ENCODE data around the gene MAST4.

MAST4 gene

DNA sequence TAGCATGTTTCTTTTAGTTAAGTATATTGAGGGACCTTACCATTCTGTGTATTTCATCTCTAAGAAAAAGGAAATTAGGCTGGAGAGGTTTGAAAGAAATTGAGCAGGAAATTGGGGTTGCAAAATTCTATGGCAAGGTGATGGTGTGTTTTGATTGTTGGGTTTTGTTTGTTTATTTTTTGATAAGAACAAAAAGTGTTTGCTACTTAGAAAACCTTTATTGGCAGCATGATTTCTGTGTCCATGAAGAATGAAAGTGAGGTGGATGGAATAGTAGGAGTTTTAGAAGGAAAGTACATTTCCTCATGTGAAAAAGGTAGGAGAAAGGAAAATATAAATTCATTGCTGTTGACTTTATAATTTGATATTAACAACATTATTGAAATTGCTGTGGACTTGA, 433.3 kb downstream of the MAST4 start:
- no peak for DNase-seq

DNA sequence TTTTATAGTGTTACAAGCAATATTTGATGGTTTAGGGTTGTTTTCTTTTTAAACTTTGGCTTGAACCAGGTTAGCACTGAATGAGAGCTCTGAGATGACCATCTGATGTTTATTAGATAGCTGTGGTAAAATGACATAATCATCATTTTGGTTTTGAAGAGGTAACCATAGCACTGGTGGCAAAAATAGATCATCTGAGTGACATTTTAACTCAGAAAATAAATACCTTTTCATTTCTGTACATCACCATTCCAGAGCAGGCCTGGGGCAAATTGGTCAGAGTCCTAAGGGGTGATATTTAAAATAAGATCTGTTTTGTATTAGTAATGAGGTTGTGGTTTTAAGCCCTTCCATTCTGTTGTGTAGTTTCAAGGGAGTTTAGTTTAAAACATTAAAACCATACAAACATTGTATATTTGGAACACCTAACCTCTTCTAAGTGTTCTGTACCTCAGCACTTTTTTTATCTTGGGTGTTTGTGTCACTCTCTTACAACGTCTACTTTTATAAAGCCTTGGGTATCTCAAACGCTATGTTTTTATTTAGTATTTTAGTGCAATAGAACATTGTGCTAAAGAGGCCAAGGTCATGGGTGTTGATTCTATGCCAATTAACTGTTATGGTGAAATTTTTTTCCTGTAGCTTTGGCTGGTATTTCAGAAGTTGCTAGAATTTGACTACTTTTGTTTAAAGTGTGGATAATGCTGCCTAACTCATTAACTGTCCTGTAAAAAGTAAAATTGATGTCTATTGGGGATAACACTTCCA, 434.3 kb downstream of the MAST4 start:
- no peak for DNase-seq

DNA sequence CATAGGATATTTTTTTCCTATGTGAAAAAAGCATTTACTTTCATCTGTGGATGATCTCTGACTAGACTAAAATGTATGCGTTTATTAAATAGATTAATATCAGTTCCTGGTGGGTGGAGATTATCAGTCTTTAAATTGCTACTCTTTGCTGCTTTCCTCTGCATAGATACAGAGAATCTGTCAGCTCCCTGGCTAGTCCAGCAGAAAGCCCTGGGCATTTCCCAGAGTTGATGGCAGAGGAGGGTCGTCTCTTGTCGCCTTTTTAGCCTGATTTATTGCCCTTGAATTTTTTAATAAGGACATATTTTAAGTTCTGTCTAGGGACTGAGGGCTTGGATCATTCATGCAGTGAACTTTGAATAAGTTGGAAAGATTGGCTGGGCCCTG, 434.9 kb downstream of the MAST4 start:
- no peak for DNase-seq

DNA sequence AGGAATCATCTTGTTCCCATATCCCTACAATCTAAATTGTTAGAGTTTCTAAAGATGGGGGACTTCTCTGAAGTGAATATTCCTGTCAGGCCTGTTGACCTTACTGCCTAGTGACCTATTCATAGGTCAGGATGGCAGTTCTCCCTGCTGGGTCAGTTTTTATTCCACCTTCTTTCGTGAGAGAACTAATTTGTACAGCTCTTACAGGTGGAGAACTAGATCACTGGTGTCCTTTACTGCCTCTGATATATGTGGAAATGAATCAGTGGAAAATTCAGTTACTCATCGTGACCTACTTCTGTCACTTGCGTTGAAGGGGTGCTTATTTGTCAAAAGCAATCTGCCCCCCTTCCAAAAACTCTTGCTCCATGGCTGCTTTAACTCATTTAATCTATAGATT, 435.5 kb downstream of the MAST4 start:
- DNase-seq = no peak

DNA sequence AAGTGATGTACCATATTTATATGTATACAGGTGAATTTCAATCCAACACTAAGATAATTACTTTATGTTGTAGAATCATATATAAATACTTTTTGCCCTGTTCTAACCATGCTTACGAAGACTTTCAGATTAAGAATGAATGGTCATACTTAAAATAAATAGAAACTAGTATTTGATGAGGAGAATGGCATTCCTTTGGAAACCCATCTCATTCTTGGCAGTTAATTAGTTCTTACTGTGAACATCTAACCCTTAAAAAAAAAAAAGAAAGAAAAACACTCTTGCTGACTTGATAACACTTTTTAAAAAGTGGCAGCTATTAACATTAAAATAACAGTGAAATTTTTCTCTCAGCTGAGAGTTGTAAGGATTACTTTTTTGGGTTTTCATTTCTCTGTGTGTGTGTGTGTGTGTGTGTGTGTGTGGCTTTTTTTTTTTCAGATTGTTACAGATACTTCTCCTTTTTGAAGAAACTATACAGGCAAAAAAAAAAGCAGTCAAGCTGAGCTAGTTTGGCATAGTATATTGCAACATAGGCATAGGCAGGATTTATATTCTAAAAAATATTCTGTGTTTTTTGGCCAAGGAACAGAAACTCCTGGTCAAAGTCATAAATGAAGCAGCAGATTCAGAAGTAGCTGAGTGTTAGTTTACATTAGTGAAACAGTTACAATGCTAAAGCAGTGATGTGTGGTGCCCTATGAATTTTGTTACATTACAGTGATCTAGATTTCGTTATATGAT, 436.9 kb downstream of the MAST4 start:
- DNase-seq = no peak

DNA sequence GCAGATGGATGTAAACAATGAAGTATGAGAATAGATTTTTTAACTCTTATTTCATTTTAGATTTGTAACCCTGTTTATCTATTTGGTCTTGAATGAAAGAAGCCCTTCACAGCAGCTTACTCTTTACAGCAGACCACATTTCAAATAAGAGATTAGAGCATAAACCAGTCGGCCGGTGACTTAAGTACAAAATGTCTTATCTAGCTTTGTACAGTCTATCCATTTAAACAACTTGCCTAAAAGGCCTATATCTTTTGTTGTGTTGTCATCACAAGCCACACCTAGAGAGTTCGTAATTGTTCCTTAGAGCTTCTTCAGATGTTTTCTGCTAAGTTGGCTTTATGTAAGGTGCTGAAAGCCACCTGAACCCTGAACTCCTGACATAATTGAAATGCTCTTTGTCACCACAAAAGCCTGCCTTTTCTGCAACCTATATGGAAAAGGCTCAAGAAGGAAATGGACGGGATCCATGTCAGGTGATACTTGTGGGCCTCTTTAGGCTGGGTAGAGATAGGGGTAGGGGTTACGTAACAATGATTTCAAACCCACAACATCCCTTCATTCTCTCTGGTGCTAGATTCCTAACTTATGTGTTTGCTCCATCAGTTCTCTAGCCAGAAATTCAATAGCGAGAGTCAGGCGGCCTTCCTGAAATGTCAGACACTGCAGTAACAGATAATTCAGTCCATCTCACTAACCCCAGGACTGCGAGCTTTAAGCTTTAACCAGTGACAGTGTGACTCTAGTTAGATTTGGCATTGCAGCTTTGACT, 437.9 kb downstream of the MAST4 start:
- no peak for DNase-seq

DNA sequence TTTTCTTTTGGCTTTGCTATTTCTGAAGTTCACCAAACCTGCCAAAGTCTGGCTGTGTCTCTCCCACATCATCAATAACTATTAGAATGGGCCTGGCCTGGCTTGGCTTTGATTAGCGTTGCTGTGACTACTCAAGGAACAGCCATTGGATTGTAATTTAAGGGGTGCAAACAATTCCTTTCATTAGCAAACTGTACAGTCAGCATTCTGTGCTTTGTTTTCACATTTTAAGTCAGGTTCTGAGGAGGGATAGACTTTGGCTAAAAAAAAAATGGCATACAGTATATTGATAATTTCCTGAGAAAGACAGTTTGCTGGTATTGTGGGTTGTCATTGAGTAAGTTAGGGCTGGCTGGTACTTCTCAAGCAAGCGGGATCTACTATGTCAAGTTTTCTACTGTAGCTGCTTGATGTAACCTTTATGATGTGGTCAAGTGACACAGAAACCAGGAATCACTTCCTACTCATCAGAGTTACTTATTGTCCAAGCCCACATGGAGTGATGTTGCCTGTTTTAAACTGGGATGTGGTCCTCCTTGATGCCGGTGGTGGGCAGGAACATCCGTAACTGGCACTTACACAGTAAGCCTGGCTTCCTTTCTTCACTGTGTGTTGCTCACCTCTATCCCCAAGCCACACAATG, 439.0 kb downstream of the MAST4 start:
- no peak for DNase-seq

DNA sequence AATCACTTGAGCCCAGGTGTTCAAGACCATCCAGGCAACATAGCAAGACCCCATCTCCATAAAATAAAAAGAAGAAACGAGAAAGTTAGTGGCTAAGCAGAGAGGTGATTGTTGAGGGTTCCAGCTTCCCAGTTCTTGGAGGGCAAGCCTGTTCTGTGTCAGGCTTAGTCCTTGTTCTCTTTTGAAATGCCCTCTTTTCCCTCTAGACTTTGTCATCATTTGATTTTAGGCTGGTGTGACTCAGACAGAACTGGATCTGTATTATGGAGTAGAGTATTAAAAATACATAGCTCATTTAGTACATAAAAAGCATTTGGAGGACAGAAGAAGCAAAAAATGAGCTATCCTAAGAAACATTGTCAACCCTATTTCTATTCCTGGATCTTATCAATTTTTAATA, 441.0 kb downstream of the MAST4 start:
- no peak for DNase-seq

DNA sequence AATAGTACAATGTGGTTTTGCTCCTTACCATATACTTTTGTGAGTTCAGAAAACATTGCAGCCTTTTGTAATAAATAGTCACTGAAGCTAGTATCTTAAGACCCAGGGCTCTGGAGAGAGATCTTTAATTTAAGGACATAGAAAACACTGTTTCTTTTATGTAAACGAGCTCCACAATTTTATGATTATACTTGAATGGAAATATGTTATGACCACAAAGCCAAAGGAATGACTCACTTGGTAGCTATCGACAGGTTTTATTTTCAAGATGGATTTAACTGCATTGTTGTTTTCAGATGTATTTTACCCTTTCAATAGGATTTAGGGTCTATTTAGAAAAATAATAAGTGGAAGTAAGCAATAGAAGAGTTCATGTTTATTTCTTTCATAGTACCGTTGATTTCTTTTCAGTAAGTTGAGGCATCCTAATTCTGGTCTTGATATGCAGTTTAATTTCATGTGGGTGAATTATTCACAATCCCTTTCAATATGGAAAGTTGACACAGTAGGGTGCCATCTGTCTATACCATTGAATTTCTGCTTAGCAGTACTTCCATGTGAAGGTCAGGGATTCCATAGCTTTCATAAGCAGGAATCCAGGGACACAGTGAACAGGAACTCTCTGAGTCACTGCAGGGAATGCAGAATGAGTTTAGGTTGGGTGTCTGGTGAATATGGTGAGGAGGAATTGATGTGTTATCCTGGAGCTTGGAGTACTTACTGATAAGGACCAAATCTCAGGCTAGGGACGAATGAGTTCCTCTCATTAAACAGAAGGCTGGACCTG, 442.8 kb downstream of the MAST4 start:
- DNase-seq = no peak

DNA sequence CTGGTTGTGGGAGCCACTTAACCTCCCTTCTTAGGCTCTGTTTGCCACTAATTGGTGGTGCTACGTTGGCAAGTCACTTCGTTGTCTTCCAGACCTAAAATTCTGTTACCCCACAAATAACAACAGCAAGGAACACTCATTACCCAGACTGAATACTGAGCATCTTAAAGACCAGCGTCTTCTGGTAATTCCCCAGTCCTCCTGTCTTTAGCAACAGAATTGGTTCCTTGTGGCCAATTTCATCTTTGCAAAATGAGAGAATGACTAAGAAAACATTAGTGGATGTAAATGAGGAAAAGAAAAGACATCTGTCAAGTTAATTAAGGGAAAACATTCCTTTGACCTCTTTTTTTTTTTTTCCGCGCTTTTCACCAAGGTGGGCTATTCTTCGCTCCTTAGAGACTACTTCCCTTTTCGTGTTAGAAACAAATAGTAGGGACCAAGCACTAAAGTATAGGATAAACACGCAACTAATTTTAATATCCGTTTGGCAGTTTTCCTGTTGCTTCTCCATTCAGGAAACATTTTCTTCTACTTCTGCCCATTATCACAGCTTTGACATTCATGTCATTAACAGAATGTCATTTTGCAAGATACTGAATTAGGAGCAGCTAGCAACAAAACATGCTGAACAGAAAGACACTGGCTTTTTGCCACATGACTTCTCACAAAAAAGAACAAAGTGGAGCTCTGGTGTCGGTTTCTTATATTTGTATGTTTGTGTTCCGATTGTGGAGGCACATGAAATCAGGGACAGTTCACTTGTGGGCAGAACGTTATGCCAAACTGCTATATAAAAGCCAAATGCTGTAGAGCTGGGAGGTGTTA, 446.2 kb downstream of the MAST4 start:
- DNase-seq = no peak

DNA sequence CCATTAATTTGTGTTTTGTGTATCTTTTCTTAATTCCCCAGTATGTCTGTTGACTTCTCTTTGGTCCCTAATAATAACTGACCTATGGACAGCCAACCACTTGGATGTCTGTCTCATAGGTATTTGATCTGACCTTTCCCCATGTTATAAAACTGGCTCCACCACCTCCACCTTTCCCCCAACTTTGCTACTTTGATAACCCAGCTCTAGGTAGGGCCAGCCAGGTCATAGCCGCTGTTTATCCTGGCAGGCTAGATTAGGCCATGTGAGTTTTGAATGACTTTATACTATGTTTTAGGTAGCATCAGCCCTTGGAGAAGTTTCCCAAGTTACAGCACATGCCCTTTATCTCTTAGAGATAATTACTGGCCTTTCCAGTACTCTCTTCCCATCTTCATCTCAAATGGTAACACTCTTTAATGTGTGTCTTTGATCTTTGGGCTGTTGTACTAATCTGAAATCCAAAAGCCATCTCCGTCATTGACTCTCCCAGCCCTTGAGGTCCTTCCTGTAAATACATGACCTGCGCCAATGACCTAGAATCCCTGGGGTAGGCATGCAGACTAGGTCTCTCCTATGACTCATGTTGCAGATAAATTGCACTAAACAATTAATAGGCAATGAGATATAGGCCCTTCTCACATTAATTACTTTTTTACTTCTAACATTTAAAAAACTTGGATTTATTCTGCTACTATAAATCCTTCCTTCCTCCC, 447.8 kb downstream of the MAST4 start:
- DNase-seq = no peak

DNA sequence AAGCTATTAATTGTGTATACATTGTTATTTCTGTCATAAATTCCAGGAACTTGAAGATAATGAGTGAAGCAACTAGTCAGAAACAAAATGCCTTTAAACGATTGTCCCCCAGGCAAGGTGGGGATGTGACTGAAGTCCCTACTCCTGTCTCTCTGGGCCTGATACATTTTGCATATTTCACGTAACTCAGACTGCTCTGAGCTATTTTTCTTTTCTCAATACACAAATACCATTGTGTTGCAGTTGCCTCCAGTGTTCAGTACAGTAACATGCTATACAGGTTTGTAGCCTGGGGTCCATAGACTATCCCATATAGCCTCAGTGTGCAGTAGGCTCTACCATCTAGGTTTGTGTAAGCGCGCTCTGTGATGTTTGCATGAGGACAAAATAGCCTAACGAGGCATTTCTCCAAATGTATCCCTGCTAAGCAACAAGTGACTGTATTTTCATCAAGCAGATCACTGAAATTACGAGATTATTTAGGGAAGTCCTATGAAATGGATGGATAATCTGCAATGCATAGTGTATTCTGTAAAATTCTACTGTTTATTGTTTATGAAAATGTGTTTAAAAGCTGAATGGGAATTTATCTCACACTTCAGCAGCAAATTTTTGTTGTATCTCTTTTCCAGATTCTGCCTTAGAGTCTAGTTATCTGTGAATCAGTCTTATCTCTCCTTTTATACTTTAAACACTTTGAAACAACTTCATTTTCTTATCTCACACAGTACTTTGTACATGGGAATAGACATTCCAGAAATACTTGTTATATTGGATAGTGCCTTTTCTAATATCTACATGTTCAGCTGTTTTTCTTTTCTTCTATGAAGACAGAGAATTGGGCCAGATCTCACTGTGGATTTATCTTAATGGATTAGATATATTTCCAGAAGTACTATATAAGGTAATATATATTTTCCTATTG, 449.9 kb downstream of the MAST4 start:
- DNase-seq = no peak

DNA sequence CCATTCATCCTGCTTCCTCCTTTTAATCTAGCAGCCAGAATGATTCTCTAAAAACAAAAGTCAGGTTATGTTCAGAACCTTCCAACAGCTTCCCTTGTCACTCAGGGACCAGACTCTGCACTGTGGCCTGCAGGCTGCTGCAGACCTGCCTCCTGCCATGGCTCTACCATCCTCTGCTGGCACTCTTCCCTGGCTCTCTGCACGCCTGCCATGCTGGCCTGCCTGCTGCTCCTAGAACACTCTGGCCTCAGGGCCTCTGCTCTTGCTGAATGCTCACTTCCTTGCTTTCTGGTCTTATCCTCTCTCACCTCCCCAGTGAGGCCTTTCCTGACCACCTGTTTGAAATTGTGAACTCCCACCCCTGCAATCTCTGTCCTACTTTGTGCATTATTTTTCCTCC, 451.0 kb downstream of the MAST4 start:
- DNase-seq = no peak

DNA sequence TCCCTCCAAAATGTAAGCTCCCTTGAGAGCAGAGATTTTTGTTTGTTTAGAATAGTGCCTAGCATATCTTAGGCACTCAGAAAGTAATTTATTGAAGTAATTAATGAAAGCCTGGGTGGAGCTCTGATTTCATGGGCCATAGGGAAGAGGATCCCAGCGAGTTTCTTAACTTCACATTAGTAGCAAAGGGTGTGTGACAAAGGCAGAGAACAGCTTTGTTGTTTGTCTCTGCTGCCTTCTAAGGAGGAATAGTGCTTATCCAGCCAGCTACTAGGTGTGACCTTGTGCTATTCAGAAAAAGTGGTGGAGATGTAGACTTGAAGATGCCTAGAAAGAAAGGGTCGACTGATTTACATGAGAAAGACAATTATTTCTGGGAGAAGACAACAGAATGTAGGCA, 451.4 kb downstream of the MAST4 start:
- no peak for DNase-seq

DNA sequence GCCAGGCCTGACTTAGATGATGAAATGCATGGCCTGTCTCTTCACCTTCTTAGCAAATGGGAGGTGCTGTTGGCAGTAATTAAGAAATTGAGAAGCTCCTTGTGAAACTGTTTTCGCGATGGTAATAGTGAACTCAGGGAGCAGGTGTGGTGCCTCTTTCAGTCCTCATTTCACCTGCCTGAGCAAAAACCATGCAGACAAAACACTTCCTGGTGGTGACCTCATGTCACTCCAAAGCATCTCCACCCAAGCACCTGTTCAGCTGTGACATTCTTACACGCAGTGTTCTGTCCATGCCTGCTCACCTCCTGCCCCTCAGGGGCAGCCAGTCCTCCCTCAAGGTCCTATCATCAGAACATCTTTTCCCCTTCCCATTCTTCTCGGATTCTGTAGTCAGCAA, 453.9 kb downstream of the MAST4 start:
- DNase-seq = no peak

DNA sequence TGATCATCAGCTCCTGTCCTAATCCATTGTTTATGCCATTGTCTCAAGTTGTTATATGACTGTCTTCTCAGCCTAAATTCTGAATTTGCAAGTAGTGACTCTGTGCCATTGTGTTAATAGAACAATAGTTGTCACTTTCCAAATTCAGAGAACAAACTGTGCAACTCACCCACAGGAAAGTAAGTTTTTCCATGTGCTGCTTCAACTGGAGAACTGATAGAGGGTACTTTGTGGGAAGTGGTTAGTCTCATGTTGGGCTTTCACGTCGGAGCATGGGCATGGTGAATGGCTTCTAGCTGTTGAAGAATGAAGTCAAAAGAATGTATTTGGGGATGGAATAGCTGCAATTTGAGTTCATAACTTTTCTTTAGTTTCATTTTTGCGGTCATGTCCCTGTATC, 454.4 kb downstream of the MAST4 start:
- DNase-seq = no peak

DNA sequence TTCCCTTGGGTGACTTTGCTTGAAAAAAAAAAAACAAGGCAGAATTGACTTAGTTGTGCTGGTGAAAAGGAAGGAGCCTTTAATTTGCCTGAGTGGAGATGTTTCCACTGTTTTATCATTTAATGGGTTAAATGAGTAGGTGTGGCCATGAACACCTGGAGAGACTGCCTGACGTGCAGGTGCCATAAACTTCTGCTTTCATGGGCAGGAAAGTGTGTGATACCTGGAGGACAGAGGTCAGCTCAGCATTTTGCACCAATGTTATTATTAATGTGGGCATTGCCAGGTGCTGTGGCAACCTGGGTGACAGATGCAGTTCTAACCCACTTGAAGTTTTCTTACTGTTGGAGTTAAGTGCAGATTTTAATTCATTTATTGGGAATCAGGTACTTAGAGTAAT, 455.0 kb downstream of the MAST4 start:
- no peak for DNase-seq

DNA sequence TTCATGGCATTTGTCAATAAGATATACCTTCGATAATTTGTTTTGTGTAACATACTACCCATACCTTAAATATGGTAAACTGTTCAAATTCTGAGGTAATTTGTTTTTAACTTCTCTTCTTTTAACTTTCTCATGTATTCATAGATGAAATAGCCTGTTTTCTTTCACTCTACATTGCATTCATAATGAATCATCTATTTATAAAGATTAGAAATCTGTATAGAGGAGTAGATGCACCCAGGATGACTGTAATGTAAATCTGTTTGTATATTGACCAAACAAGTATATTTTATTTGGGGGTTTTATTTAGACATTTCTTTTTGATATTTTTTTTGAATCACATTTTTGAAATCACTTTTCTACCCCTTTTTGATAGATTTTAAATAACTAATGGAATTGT, 455.8 kb downstream of the MAST4 start:
- no peak for DNase-seq

DNA sequence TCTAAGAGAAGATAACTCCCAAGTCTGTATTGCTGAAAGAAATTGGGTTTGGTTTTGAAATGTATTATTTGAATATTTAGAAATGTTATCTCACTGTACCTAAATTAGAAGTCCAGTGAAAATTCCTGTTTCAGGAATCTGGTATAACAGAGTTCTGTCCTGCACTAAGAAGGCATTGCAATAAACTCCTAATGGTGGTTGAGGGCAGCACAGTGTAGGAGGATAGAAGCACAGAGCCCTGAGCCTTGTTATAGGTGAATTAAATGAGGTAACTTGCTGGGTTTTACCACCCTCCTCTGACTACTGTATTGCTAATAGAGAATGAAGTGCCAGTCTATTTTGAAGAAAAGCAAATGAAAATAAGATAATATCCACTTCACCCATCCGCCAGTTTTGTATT, 457.0 kb downstream of the MAST4 start:
- no peak for DNase-seq

All from CD4-positive, alpha-beta T cell treated with Interleukin-10 for 1 hour (primary cell).